ENCODE results near the gene R3HCC1L.

GRCh38 chr10:98173260-98173659, 38.8 kb downstream of the R3HCC1L start:
- no peak for TF ChIP-seq POLR2AphosphoS5 (IDR thresholded peaks at IDR 0.05)
- no peak for TF ChIP-seq POLR2A (IDR thresholded peaks at IDR 0.05; ENCODE audit: low read depth)
- TF ChIP-seq, protein P1, sequence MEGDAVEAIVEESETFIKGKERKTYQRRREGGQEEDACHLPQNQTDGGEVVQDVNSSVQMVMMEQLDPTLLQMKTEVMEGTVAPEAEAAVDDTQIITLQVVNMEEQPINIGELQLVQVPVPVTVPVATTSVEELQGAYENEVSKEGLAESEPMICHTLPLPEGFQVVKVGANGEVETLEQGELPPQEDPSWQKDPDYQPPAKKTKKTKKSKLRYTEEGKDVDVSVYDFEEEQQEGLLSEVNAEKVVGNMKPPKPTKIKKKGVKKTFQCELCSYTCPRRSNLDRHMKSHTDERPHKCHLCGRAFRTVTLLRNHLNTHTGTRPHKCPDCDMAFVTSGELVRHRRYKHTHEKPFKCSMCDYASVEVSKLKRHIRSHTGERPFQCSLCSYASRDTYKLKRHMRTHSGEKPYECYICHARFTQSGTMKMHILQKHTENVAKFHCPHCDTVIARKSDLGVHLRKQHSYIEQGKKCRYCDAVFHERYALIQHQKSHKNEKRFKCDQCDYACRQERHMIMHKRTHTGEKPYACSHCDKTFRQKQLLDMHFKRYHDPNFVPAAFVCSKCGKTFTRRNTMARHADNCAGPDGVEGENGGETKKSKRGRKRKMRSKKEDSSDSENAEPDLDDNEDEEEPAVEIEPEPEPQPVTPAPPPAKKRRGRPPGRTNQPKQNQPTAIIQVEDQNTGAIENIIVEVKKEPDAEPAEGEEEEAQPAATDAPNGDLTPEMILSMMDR (IDR thresholded peaks at IDR 0.05): no peak
- TF ChIP-seq EP300 (IDR thresholded peaks at IDR 0.05): no peak
